ENCODE data around the gene NUTF2.

Gene NUTF2

GRCh38 chr16:67837811-67838210, 8.9 kb upstream of the NUTF2 start:
- no peak for DNase-seq (ENCODE audit: low spot score)

DNA sequence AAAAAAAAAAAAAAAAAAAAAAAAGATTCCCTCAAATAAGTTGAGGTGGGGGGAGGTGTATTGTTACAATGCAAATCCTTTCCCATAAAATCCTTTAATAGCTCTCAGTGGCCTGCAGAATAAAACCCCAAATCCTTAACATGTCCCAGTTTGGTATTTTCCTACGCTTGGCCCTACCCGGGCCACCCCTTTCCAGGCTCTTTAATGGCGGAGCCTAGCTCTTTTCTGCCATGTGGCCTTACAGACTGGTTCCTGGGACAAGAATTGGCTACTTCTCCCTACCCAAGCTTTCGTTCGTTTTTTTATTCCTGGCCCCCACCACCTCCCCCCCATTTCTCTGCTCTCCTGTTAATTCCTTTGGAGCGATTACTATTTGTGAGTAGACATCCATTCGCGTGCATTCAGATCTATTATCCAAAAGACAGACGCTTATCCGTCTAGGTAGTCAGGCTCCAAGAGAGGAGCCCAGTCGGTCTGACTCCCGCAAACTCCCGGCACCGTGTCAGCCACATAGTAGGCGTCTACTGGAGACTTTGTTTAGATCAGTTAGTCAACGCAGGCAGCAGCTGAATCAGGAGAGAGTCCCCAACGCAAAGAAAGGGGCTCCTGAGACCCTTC, 5.4 kb upstream of the NUTF2 start:
- no peak for DNase-seq (ENCODE audit: low spot score)

GRCh38 chr16:67841816-67842508, 4.8 kb upstream of the NUTF2 start, which contains the start of gene THAP11:
Gene THAP11 (plus strand): TSS chr16:67842320. CDS start chr16:67842555, 235 bp downstream.
- peak; percentile 96 for DNase-seq (ENCODE audit: low spot score)

- peak; percentile 64 for DNase-seq (ENCODE audit: low spot score)
Measured at GRCh38 chr16:67842509-67843342, 4.0 kb upstream of the NUTF2 start.

DNA sequence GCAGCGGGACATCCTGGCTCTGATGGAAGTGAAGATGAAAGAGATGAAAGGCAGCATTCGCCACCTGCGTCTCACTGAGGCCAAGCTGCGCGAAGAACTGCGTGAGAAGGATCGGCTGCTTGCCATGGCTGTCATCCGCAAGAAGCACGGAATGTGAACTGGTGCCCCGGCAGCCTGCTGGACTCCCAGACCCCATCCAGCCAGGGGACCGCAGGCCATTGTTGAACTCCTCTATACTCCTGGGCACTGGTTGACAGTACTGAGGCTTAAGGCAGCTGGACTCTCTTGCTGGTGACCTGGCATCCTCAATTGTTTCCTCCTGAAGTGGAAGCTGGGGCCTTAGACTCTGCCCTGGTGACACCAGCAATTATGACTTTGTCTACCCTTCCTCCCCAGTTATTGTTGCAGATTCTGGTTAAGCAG, 3.4 kb upstream of the NUTF2 start:
- DNase-seq (ENCODE audit: low spot score) = no peak

DNA sequence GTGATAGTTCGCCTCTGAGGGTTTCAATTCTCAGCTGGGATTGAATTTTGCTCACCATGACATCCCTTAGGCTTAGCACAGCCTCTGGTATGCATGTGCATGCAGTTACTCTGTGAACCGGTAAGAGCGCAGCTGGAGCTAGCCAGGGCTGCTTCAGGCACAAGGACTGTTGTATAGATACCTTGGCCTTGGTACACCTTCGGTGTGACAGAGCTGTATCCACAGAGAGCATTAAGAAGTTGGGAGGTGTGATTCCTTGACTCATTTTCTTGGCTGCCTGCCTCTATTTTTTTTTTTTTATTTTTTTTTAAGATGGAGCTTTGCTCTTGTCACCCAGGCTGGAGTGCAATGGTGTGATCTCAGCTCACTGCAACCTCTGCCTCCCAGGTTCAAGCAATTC, 2.2 kb upstream of the NUTF2 start:
- DNase-seq (ENCODE audit: low spot score) = no peak

GRCh38 chr16:67845291-67846062, 1.3 kb upstream of the NUTF2 start:
- DNase-seq (ENCODE audit: low spot score) = no peak

DNA sequence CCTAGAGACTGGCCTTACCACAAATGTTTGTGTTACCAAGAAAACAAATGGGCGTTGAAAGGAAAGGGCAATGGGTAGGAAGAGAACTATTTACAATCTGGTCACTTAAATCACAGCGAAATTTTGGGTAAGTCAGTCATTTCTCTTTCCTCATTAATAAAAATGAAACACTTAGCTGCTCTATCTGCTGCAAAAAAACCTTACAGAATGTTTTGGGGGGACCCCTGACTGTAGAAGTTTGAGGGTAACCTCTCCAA, 742 bp upstream of the NUTF2 start:
- DNase-seq (ENCODE audit: low spot score) = no peak

GRCh38 chr16:67847064-67847861, 530 bp downstream of the NUTF2 start, which contains the start of gene CENPT:
Gene CENPT (minus strand): TSS chr16:67847693. CDS start chr16:67833859, 13,834 bp downstream.
- no peak for DNase-seq (ENCODE audit: low spot score)

- no peak for DNase-seq (ENCODE audit: low spot score)
Measured at GRCh38 chr16:67848118-67848517, 1.4 kb downstream of the NUTF2 start.

GRCh38 chr16:67853670-67854069, 6.9 kb downstream of the NUTF2 start:
- no peak for DNase-seq (ENCODE audit: low spot score)

DNA sequence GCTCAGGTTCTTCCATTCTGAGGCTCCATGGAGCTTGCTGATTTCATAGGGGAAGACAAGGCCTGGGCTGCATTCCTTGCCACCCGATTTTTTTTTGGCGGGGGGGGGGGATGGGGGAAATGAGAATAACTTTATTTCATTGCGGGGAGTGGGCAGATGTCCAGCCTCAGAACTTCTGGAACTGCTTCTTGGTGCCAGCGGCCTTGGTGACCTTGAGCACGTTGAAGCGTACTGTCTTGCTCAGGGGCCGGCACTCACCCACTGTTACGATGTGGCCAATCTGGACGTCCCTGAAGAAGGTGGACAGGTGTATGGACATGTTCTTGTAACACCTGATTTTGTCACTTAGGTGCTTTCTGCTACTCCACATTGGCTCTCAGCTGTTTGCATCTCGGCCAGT, 9.1 kb downstream of the NUTF2 start:
- no peak for DNase-seq (ENCODE audit: low spot score)

GRCh38 chr16:67856927-67857546, 10.3 kb downstream of the NUTF2 start:
- DNase-seq (ENCODE audit: low spot score) = no peak

DNA sequence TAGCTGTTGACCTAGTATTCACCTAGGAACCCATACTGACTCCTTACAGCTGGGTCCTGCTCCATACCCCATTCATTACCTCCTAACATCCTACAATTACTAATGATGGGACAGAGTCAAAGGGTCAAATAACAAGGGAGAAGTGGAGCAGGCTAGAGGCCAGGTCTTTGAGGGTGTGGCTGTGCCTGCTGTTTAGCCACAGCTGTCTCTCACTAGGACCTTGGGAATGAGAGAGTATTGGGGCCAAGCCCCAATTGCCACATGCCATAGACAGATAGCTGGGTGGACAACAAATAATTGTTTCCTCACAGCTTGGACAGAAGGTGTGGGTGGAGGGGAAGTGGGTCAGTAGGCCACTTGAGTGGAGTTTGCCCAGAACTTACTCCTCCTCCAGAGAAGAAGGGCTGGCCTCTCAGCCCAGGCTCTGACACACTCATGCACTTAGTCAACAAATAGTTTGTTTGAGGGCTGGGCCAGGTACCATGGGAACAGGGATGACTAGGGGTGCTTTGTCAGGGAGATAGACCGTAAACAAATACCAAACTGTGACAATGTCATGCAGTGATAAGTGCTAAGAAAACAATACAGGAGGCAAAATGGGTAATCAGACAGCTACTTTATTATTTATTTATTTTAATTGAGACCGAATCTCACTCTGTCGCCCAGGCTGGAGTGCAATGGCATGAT, 11.0 kb downstream of the NUTF2 start:
- DNase-seq (ENCODE audit: low spot score) = peak; percentile 82

GRCh38 chr16:67858500-67858899, 11.8 kb downstream of the NUTF2 start:
- DNase-seq (ENCODE audit: low spot score) = no peak

- DNase-seq (ENCODE audit: low spot score) = no peak
Measured at GRCh38 chr16:67860589-67861398, 14.1 kb downstream of the NUTF2 start.

GRCh38 chr16:67861877-67862276, 15.1 kb downstream of the NUTF2 start:
- DNase-seq (ENCODE audit: low spot score) = no peak

DNA sequence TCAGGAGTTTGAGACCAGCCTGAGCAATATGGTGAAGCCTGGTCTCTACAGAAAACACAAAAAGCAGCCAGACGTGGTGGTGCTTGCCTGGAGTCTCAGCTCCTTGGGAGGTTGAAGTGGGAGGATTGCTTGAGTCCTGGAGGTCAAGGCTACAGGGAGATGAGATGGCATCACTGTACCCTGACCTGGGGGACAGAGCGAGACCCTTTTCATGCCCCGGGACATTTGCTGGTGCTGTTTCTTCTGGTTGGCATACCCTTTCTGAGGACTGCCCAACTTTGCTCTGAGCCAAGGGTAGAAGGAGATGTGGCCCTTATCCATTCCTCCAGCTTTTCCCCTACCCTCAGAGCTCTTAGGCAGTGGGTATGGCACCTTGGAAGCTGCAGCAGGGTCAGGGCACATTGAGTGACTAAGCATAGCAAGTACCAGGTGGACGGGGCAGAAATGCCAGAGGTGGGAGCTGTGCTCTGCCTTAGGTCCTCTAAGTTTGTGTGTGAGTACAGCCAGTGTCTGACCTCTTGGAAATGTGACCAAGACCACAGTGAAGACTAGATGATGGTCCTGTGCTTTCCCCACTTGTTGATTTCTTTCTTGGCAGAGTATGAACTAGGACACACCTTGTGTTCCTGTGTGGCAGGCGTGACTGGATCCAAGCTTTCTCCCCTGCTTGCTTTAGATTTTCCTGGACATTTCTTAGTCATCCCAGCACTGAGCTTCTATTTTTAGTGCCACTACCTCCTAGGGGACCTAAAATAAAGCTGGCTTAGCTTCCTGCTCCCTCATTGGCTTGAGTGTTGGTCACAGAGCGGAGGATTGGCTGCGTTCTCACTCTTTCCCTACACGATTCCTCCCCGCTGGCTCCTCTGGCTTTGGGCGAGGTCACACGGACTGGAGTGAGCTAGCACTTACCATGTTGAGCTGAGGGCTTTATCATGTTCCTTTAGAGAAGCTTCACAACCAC, 16.2 kb downstream of the NUTF2 start:
- no peak for DNase-seq (ENCODE audit: low spot score)

All from CD4-positive, alpha-beta T cell treated with Interleukin-2 at 100 ng/mL for 4 hours (primary cell).